CD4-positive, alpha-beta T cell (primary cell): ENCODE results near the gene MAST4. TPM values are rescaled to one million over a fixed set of nuclear protein-coding genes. Genes with fewer than 3 reads are reported as not detected.

Experiments used
- ATAC-seq: fragments of 200-7000 bp; cut with Tn5 transposase; one replicate; pipeline ENCODE4 v1.10.0; 2022; ENCODE audit warnings: mild to moderate bottlenecking; ENCODE audit not compliant: poor library complexity
- CTCF ChIA-PET: fragments of 350-600 bp; sonication (Branson Sonifier 250); formaldehyde crosslinking; loops from one replicate; lab custom pipeline; 2021; ENCODE audit warnings: antibody characterized with exemption, inconsistent platforms; lab: Charles Lee
- POLR2A ChIA-PET: fragments of 350-600 bp; sonication (Branson Sonifier 250); formaldehyde crosslinking; loops from one replicate; lab custom pipeline; 2021; ENCODE audit warnings: antibody characterized with exemption, inconsistent platforms; lab: Charles Lee
- DNase-seq, 14 experiments: peaks; one replicate each; pipeline ENCODE4 v3.0.0-alpha.2; 2013 to 2020; ENCODE audit warnings: mixed read lengths in 2 of 14
- H3K27ac ChIP-seq, 2 donors: one replicate each; pipeline versions ENCODE4 v1.5.1 to v1.7.0; 2013; ENCODE audit warnings: low read length in 2 of 2, low read depth in 1 of 2, mild to moderate bottlenecking in 1 of 2
- H3K27me3 ChIP-seq, 2 experiments: 1 replicate in 1 of 2; 2 replicates in 1 of 2; pipeline versions ENCODE4 v1.6.1 to v1.7.0; 2013; ENCODE audit warnings: low read length in 2 of 2, control low read depth in 1 of 2, mild to moderate bottlenecking in 1 of 2, moderate library complexity in 1 of 2; ENCODE audit not compliant: insufficient read depth in 2 of 2, control insufficient read depth in 1 of 2
- H3K36me3 ChIP-seq: one replicate; pipeline ENCODE4 v1.6.1; 2013; ENCODE audit warnings: low read length, control low read depth; ENCODE audit not compliant: insufficient read depth
- H3K4me1 ChIP-seq: one replicate; pipeline ENCODE4 v1.6.1; 2013; ENCODE audit warnings: low read length, control low read depth; ENCODE audit not compliant: insufficient read depth
- H3K4me3 ChIP-seq: one replicate; pipeline ENCODE4 v1.5.1; 2013; ENCODE audit warnings: mild to moderate bottlenecking, low read length, moderate library complexity
- H3K9me3 ChIP-seq, 2 experiments: 1 replicate in 1 of 2; 2 replicates in 1 of 2; pipeline versions ENCODE4 v1.6.1 to v1.7.0; 2013; ENCODE audit warnings: low read length in 2 of 2, mild to moderate bottlenecking in 2 of 2, control low read depth in 1 of 2, moderate library complexity in 1 of 2; ENCODE audit not compliant: control insufficient read depth in 1 of 2, insufficient read depth in 1 of 2
- H3K27ac Mint-ChIP-seq: one replicate; pipeline ENCODE4 v1.8.0; 2020; ENCODE audit warnings: mixed read lengths
- H3K27me3 Mint-ChIP-seq: one replicate; pipeline ENCODE4 v1.8.0; 2021; ENCODE audit warnings: mixed read lengths
- H3K36me3 Mint-ChIP-seq: one replicate; pipeline ENCODE4 v1.8.0; 2021; ENCODE audit warnings: low read depth, mixed read lengths
- H3K4me1 Mint-ChIP-seq: one replicate; pipeline ENCODE4 v1.8.0; 2021; ENCODE audit warnings: low read depth, mixed read lengths
- H3K4me3 Mint-ChIP-seq: one replicate; pipeline ENCODE4 v1.8.0; 2020; ENCODE audit warnings: mild to moderate bottlenecking, mixed read lengths
- H3K9me3 Mint-ChIP-seq: one replicate; pipeline ENCODE4 v1.8.0; 2020; ENCODE audit warnings: mixed read lengths
- intact Hi-C, 2 experiments: fragments of 100-400 bp; cut with DNase I in 1 of 2; cut with micrococcal nuclease in 1 of 2; formaldehyde crosslinking; loops; one replicate each; pipeline versions ENCODE4 v1.15.1 to v1.9.0; 2023 to 2025; cut with DNase I, micrococcal nuclease
- total RNA-seq, 174 experiments: library from RNA in 2 of 174; stranded (reverse) in 2 of 174; gene quantifications; one replicate each; pipeline ENCODE4 v1.2.3 and lab custom pipeline; 2021 to 2026
- TF ChIP-seq, protein P1 (sequence below): fragments of 200-600 bp; IDR thresholded peaks from one replicate; pipeline ENCODE4 v1.8.0; 2022; ENCODE audit warnings: antibody characterized with exemption, mild to moderate bottlenecking

Gene MAST4
- total RNA-seq, 2 experiments from 2014 or later = 21.3 to 21.6 TPM

GRCh38 chr5:66757219-66757833 lies 161.1 kb downstream of the MAST4 start:
- intact Hi-C loops = loop anchor here (1.0 to 5.0 kb wide), 6 partner anchors 453 to 1015 kb away; no protein-coding TSS in a partner anchor
- no peaks in the 10 kb centered on the region for H3K4me1 Mint-ChIP-seq
- H3K4me3 ChIP-seq = no peak overlapping the region
- ChIA-PET CTCF (interaction anchor here (1.2 kb wide), 1 partner anchor 449 kb away, joined by 4 read pairs; no protein-coding TSS in a partner anchor), POLR2A (interaction anchor here (1.0 kb wide), 1 partner anchor 996 kb away, joined by 3 read pairs; no protein-coding TSS in a partner anchor)
- no peaks in the 10 kb centered on the region for H3K36me3 ChIP-seq
- H3K4me1 ChIP-seq = no peaks in the 10 kb centered on the region
- ATAC-seq = no peak
- no peaks in the 10 kb centered on the region for H3K9me3 ChIP-seq
- H3K27ac ChIP-seq = no peak overlapping the region
- H3K9me3 Mint-ChIP-seq = no peaks in the 10 kb centered on the region
- no peak overlapping the region for H3K4me3 Mint-ChIP-seq
- DNase-seq = peak in 5 of 14 experiments; percentile 6 to 45 (median 33)
- TF ChIP-seq, protein P1, sequence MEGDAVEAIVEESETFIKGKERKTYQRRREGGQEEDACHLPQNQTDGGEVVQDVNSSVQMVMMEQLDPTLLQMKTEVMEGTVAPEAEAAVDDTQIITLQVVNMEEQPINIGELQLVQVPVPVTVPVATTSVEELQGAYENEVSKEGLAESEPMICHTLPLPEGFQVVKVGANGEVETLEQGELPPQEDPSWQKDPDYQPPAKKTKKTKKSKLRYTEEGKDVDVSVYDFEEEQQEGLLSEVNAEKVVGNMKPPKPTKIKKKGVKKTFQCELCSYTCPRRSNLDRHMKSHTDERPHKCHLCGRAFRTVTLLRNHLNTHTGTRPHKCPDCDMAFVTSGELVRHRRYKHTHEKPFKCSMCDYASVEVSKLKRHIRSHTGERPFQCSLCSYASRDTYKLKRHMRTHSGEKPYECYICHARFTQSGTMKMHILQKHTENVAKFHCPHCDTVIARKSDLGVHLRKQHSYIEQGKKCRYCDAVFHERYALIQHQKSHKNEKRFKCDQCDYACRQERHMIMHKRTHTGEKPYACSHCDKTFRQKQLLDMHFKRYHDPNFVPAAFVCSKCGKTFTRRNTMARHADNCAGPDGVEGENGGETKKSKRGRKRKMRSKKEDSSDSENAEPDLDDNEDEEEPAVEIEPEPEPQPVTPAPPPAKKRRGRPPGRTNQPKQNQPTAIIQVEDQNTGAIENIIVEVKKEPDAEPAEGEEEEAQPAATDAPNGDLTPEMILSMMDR = peak; percentile 25
- H3K27ac Mint-ChIP-seq = no peak overlapping the region
- H3K36me3 Mint-ChIP-seq = no peaks in the 10 kb centered on the region
- peaks cover 17% of the 10 kb centered on the region for H3K27me3 Mint-ChIP-seq
- H3K27me3 ChIP-seq = no peaks in the 10 kb centered on the region

DNA sequence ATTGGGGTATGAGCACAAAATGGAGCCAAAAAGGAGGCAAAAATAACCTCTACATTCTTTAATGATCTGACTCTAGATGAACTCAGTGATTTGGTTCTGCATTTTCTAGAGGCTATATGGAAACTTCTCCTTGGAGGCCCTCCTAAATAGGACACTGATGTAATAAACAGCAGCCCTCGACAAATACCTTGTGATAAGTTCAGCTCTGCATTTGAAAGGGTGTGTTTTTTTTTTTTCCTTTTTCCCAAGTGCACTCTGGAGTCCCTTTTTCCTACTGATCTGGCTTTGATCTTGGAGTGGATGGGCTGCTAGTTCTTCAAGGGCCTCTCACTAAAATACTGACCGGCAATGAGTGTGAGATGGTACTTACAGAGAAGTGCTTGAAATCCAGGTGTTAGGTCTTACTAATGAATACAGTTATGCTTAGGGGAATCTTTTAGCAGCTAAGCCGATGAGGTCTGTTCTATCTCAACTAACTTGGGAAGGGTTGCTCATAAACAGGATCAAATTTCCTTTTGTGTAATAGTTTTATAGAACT lies 161.7 kb downstream of the MAST4 start:
- no peaks in the 10 kb centered on the region for H3K36me3 ChIP-seq
- H3K4me3 ChIP-seq = no peak overlapping the region
- no peak overlapping the region for H3K4me3 Mint-ChIP-seq
- no peak for ATAC-seq
- no peaks in the 10 kb centered on the region for H3K9me3 ChIP-seq
- H3K27me3 ChIP-seq = no peaks in the 10 kb centered on the region
- H3K36me3 Mint-ChIP-seq = no peaks in the 10 kb centered on the region
- CTCF ChIA-PET = interaction anchor here (1.2 kb wide), 1 partner anchor 450 kb away, joined by 4 read pairs; no protein-coding TSS in a partner anchor
- H3K4me1 Mint-ChIP-seq = no peaks in the 10 kb centered on the region
- no peak overlapping the region for H3K27ac ChIP-seq
- no peaks in the 10 kb centered on the region for H3K9me3 Mint-ChIP-seq
- POLR2A ChIA-PET = interaction anchor here (1.0 kb wide), 1 partner anchor 997 kb away, joined by 3 read pairs; no protein-coding TSS in a partner anchor
- no peak for DNase-seq
- TF ChIP-seq, protein P1 = no peak
- H3K27ac Mint-ChIP-seq = no peak overlapping the region
- H3K27me3 Mint-ChIP-seq = peaks cover 17% of the 10 kb centered on the region
- intact Hi-C loops = loop anchor here (1.0 to 5.0 kb wide), 6 partner anchors 453 to 1016 kb away; no protein-coding TSS in a partner anchor
- H3K4me1 ChIP-seq = no peaks in the 10 kb centered on the region

- ChIA-PET CTCF (no interaction called here), POLR2A (no interaction called here)
- H3K4me3 ChIP-seq = no peak overlapping the region
- H3K27ac ChIP-seq = no peak overlapping the region
- H3K9me3 ChIP-seq = no peaks in the 10 kb centered on the region
- H3K4me1 ChIP-seq = no peaks in the 10 kb centered on the region
- H3K36me3 ChIP-seq = no peaks in the 10 kb centered on the region
- no peak overlapping the region for H3K4me3 Mint-ChIP-seq
- intact Hi-C loops = no loop called here
- no peak overlapping the region for H3K27ac Mint-ChIP-seq
- TF ChIP-seq, protein P1 = no peak
- H3K9me3 Mint-ChIP-seq = no peaks in the 10 kb centered on the region
- no peaks in the 10 kb centered on the region for H3K27me3 Mint-ChIP-seq
- no peaks in the 10 kb centered on the region for H3K4me1 Mint-ChIP-seq
- no peak for ATAC-seq
- H3K36me3 Mint-ChIP-seq = no peaks in the 10 kb centered on the region
- H3K27me3 ChIP-seq = no peaks in the 10 kb centered on the region
- DNase-seq = no peak
Measured at GRCh38 chr5:66769030-66769733, 173.0 kb downstream of the MAST4 start.
